Measurements from ENCODE around the gene MAPK1IP1L.

DNA sequence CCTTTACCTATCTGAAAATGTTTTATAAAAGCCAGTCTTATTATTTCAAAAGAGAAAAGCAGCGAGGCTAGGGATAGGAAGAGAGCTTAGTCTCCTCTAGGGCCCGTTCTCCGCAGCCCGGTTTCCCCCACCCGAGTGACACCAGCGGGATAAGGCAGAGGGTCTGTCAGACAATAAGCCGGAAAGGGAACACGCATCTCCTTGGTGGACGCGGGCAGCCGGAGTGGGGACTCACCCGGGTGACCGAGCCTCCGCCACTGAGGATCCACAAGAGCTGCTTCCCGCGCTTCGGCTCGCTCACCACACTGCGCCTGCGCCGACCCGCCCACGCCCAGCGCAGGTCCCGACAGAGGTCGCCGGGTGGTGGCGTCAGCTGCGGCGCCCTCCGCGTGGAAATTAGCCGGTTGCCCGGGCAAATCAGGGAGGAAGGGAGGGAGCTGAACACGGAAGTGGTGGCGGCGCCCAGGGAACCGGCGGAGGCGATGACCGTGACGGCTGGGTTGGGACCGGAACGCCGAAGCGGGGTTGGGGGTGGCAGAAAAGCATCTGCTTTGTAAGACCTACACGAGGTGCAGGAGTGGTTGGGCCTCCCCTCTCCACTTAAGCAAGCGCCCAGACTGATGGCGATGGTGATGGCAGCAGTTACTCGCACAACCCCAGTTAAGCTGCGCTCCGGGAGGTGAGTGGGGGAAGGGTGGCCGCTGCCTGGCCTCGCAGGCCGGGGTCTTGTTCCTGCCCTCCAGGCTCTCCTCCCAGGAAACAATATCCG is 24.5 kb upstream of the MAPK1IP1L start, which contains the start of the genes SOCS4 and WDHD1:
- TF ChIP-seq, protein P1, sequence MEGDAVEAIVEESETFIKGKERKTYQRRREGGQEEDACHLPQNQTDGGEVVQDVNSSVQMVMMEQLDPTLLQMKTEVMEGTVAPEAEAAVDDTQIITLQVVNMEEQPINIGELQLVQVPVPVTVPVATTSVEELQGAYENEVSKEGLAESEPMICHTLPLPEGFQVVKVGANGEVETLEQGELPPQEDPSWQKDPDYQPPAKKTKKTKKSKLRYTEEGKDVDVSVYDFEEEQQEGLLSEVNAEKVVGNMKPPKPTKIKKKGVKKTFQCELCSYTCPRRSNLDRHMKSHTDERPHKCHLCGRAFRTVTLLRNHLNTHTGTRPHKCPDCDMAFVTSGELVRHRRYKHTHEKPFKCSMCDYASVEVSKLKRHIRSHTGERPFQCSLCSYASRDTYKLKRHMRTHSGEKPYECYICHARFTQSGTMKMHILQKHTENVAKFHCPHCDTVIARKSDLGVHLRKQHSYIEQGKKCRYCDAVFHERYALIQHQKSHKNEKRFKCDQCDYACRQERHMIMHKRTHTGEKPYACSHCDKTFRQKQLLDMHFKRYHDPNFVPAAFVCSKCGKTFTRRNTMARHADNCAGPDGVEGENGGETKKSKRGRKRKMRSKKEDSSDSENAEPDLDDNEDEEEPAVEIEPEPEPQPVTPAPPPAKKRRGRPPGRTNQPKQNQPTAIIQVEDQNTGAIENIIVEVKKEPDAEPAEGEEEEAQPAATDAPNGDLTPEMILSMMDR (IDR thresholded peaks at IDR 0.05) = peak; percentile 15; the same call in 1 of the 2 replicates
- no peak for TF ChIP-seq ZFX (IDR thresholded peaks at IDR 0.05; ENCODE audit: borderline replicate concordance)
